Right lung (tissue), 5 donors: Measurements from ENCODE around the gene ADCY5. TPM values are rescaled to one million over a fixed set of nuclear protein-coding genes. Genes with fewer than 3 reads are reported as not detected.

Experiments used
- DNase-seq, 2 donors: peaks; one replicate each; pipeline ENCODE4 v3.0.0-alpha.2; 2013
- polyA plus RNA-seq, 5 donors: library from polyadenylated mRNA; unstranded; fragments of 120-200 nt; gene quantifications; one replicate each; pipeline versions ENCODE4 v1.2.1 to v1.2.3, GENCODE V29; 2013; ENCODE audit warnings: inconsistent platforms in 1 of 5, low replicate concordance in 1 of 5; ENCODE audit not compliant: insufficient read length in 5 of 5, insufficient read depth in 1 of 5

Gene ADCY5
- polyA plus RNA-seq, 5 donors, result 12.1 to 14.9 (median 13.4) TPM

- no peak for DNase-seq
Measured at GRCh38 chr3:123410149-123410515, 38.8 kb downstream of the ADCY5 start.

GRCh38 chr3:123409443-123410148 is 39.3 kb downstream of the ADCY5 start:
- DNase-seq, result no peak

- peak in 1 of 2 donors; percentile 49 for DNase-seq
Measured at GRCh38 chr3:123406598-123406997, 42.3 kb downstream of the ADCY5 start.

GRCh38 chr3:123405936-123406510 is 42.9 kb downstream of the ADCY5 start:
- DNase-seq, result no peak

- DNase-seq, result no peak
Measured at GRCh38 chr3:123405021-123405420, 43.9 kb downstream of the ADCY5 start.

GRCh38 chr3:123404391-123404790 is 44.5 kb downstream of the ADCY5 start:
- DNase-seq, result no peak

GRCh38 chr3:123401836-123402530 is 46.9 kb downstream of the ADCY5 start:
- DNase-seq, result no peak

- no peak for DNase-seq
Measured at GRCh38 chr3:123400169-123400568, 48.7 kb downstream of the ADCY5 start.

GRCh38 chr3:123399653-123400052 is 49.2 kb downstream of the ADCY5 start:
- no peak for DNase-seq

- no peak for DNase-seq
Measured at GRCh38 chr3:123397921-123398785, 50.7 kb downstream of the ADCY5 start.

GRCh38 chr3:123397050-123397590 is 51.8 kb downstream of the ADCY5 start:
- DNase-seq, result no peak

GRCh38 chr3:123396171-123397049 is 52.5 kb downstream of the ADCY5 start:
- no peak for DNase-seq

GRCh38 chr3:123395235-123395634 is 53.7 kb downstream of the ADCY5 start:
- no peak for DNase-seq

- no peak for DNase-seq
Measured at GRCh38 chr3:123394391-123395020, 54.4 kb downstream of the ADCY5 start.

- DNase-seq, result no peak
Measured at GRCh38 chr3:123392871-123393620, 55.8 kb downstream of the ADCY5 start.

GRCh38 chr3:123392368-123392767 is 56.5 kb downstream of the ADCY5 start:
- DNase-seq, result no peak

GRCh38 chr3:123390865-123391600 is 57.9 kb downstream of the ADCY5 start:
- DNase-seq, result no peak

GRCh38 chr3:123389628-123389918 is 59.3 kb downstream of the ADCY5 start:
- no peak for DNase-seq
